Pancreas (tissue), 10 donors: Measurements from ENCODE around the gene UBQLN4. TPM values are rescaled to one million over a fixed set of nuclear protein-coding genes. Genes with fewer than 3 reads are reported as not detected.

Source experiments
- ATAC-seq, 4 donors: fragments of 200-7000 bp; cut with Tn5 transposase; one replicate each; pipeline versions ENCODE4 v1.8.0 to v1.9.1; 2020; ENCODE audit warnings: mild to moderate bottlenecking in 4 of 4, moderate library complexity in 4 of 4
- DNase-seq, 6 donors: peaks; one replicate each; pipeline ENCODE4 v3.0.0-alpha.2; 2020
- FAIRE-seq: peaks from 2 replicates; lab custom pipeline; 2012; peaks lifted over from hg19 to GRCh38; lab: Jason Lieb, UNC
- H3K27ac ChIP-seq, 4 donors: fragments of 200-600 bp; sonication (generic); 1 replicate in 3 of 4; 2 replicates in 1 of 4; pipeline versions ENCODE4 v1.5.0 to v1.8.0; 2020
- H3K27me3 ChIP-seq, 4 donors: fragments of 200-600 bp; one replicate each; pipeline ENCODE4 v1.8.0; 2021
- H3K36me3 ChIP-seq, 3 donors: fragments of 200-600 bp; sonication (generic) in 1 of 3; one replicate each; pipeline versions ENCODE4 v1.5.0 to v1.8.0; 2020 to 2021
- H3K4me1 ChIP-seq, 3 donors: fragments of 200-600 bp; one replicate each; pipeline ENCODE4 v1.8.0; 2021
- H3K4me3 ChIP-seq, 4 donors: fragments of 200-600 bp; sonication (generic) in 2 of 4; one replicate each; pipeline versions ENCODE4 v1.5.0 to v1.8.0; 2020 to 2021
- H3K9me3 ChIP-seq, 4 donors: fragments of 200-600 bp; one replicate each; pipeline ENCODE4 v1.8.0; 2021
- WGBS, 2 donors: extraction: QIAGEN DNeasy Blood & Tissue Kit; methylation state at CpG; one replicate each; pipeline ENCODE4 v1.1.7; 2013; 5-methylcytosine and 5-hydroxymethylcytosine counted together
- intact Hi-C, 3 donors: fragments of 100-400 bp; cut with DNase I; formaldehyde crosslinking; loops; one replicate each; pipeline versions ENCODE4 v1.11.1 to v1.14.2; 2022
- polyA plus RNA-seq, 2 donors: library from polyadenylated mRNA; stranded (reverse); fragments of 200-250 nt; gene quantifications; one replicate each; pipeline ENCODE4 v1.2.3, GENCODE V29; 2013
- total RNA-seq, 6 donors: library from RNA; stranded (reverse); fragmentation: NEBNext Ultra II Directional in 4 of 6; extraction: Animal tissue kit (Norgen Biotek cat#: 25700) in 4 of 6; gene quantifications; one replicate each; pipeline versions ENCODE4 v1.2.1 to v1.2.4, GENCODE V29; 2021 to 2023
- TF ChIP-seq, protein P1 (sequence below), 4 donors: fragments of 200-600 bp; sonication (generic) in 3 of 4; IDR thresholded peaks; one replicate each; pipeline versions ENCODE4 v1.5.0 to v1.8.0; 2021; ENCODE audit warnings: antibody characterized with exemption in 4 of 4
- donor health status: healthy with polysubstance abuse.
- donor health status: DM: no; HTN: no; CAD: no; lungs with moderate emphysema.
- donor health status: DM: no; HTN: no; CAD: no.
- donor health status: control.
- donor health status: control.
- donor health status: Bipolar disorder and iron deficiency.
- donor health status: DM: yes; HTN: yes; CAD: no.
- donor health status: DM: no; HTN: no; CAD: no.
- donor health status: DM: no; HTN: no; CAD: no.
- donor health status: DM: yes; HTN: yes; CAD: no.

Gene UBQLN4
- total and polyA plus RNA-seq, 8 donors, result 14.1 to 28.2 (median 18.4) TPM

DNA sequence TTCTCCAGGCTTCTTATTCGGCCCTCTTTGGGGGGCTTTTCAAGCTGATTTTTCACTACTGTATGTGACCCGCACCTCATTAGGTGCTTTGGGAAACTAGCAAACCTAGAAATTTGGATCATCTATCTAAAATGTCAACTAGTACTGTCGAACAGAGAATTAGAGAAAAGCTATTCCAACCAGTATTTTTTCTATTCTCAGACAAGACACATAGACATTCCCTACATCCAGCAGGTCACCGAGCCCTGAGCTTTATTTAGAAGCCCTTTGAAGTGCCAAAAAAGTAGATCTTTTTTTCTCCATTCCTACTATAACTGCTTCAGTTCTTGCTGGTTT is 32.5 kb downstream of the UBQLN4 start:
- ATAC-seq (no peak), DNase-seq (no peak), FAIRE-seq (no peak)
- Histone ChIP-seq H3K4me3 (peak overlapping the region; percentile 45 to 92 (median 82)), H3K4me1 (peaks cover 6 to 15% (median 14%) of the 10 kb centered on the region in 3 donors), H3K9me3 (no peaks in the 10 kb centered on the region), H3K27ac (peak overlapping the region in 2 of 4 donors; percentile 65 to 76), H3K36me3 (peaks cover 0 to 32% (median 9%) of the 10 kb centered on the region in 3 donors), H3K27me3 (no peaks in the 10 kb centered on the region)
- TF ChIP-seq, protein P1, sequence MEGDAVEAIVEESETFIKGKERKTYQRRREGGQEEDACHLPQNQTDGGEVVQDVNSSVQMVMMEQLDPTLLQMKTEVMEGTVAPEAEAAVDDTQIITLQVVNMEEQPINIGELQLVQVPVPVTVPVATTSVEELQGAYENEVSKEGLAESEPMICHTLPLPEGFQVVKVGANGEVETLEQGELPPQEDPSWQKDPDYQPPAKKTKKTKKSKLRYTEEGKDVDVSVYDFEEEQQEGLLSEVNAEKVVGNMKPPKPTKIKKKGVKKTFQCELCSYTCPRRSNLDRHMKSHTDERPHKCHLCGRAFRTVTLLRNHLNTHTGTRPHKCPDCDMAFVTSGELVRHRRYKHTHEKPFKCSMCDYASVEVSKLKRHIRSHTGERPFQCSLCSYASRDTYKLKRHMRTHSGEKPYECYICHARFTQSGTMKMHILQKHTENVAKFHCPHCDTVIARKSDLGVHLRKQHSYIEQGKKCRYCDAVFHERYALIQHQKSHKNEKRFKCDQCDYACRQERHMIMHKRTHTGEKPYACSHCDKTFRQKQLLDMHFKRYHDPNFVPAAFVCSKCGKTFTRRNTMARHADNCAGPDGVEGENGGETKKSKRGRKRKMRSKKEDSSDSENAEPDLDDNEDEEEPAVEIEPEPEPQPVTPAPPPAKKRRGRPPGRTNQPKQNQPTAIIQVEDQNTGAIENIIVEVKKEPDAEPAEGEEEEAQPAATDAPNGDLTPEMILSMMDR (IDR thresholded peaks at IDR 0.05), result no peak
- 3 to 5% methylated on average over 4 of the region's 4 CpGs for WGBS, 2 donors
- intact Hi-C loops, result no loop called here

GRCh38 chr1:156020293-156021092 is 33.1 kb downstream of the UBQLN4 start, which contains the start of gene SSR2:
Gene SSR2 (minus strand): TSS chr1:156020951. CDS start chr1:156020167, 784 bp downstream.
- peak within 1 kb of the TSS; percentile 45 to 92 (median 82) for H3K4me3 ChIP-seq
- FAIRE-seq (no peak), ATAC-seq (peak; percentile 96 to 99 (median 99)), DNase-seq (peak; percentile 78 to 91 (median 86))
- 0 to 1% methylated on average over 45 of the region's 45 CpGs for WGBS, 2 donors
- TF ChIP-seq, protein P1 (IDR thresholded peaks at IDR 0.05), result no peak
- H3K36me3 ChIP-seq, result peaks cover 0 to 37% (median 9%) of the 10 kb centered on the region in 3 donors
- no peaks in the 10 kb centered on the region for H3K27me3 ChIP-seq
- intact Hi-C loops, result no loop called here
- peak within 1 kb of the TSS; percentile 63 to 76 (median 65) for H3K27ac ChIP-seq
- peaks cover 6 to 15% (median 14%) of the 10 kb centered on the region in 3 donors for H3K4me1 ChIP-seq
- no peaks in the 10 kb centered on the region for H3K9me3 ChIP-seq

GRCh38 chr1:156019946-156020292 is 33.7 kb downstream of the UBQLN4 start:
- 8 to 13% methylated on average over 8 of the region's 8 CpGs for WGBS, 2 donors
- DNase-seq (no peak), FAIRE-seq (no peak), ATAC-seq (peak in 1 of 4 donors; percentile 8)
- Histone ChIP-seq H3K4me1 (peaks cover 6 to 15% (median 14%) of the 10 kb centered on the region in 3 donors), H3K27me3 (no peaks in the 10 kb centered on the region), H3K27ac (peak overlapping the region in 1 of 4 donors; percentile 76), H3K36me3 (peaks cover 0 to 37% (median 9%) of the 10 kb centered on the region in 3 donors), H3K9me3 (no peaks in the 10 kb centered on the region), H3K4me3 (peak overlapping the region; percentile 45 to 92 (median 82))
- TF ChIP-seq, protein P1 (IDR thresholded peaks at IDR 0.05), result no peak
- intact Hi-C loops, result no loop called here

GRCh38 chr1:156014829-156015228 is 38.8 kb downstream of the UBQLN4 start:
- intact Hi-C loops, result no loop called here
- H3K9me3 ChIP-seq, result no peaks in the 10 kb centered on the region
- TF ChIP-seq, protein P1 (IDR thresholded peaks at IDR 0.05), result no peak
- peaks cover 0 to 85% (median 37%) of the 10 kb centered on the region in 3 donors for H3K36me3 ChIP-seq
- no peaks in the 10 kb centered on the region for H3K27me3 ChIP-seq
- no peak overlapping the region for H3K27ac ChIP-seq
- DNase-seq (no peak), ATAC-seq (no peak), FAIRE-seq (no peak)
- peaks cover 6 to 13% (median 12%) of the 10 kb centered on the region in 3 donors for H3K4me1 ChIP-seq
- WGBS, 2 donors, result 89 to 93% methylated on average over 7 of the region's 7 CpGs
- H3K4me3 ChIP-seq, result no peak overlapping the region
